Superior temporal gyrus (tissue), 1 donor: ENCODE data around the gene PIGH.
"Not testable (repeated sequence)": the region's sequence is repeated elsewhere in the genome, so short reads cannot be mapped to it uniquely, and the experiment has no call there.

Source experiments
- DNase-seq: peaks from one replicate; pipeline ENCODE4 v3.0.0-alpha.2; 2016; ENCODE audit errors: extremely low spot score

PIGH gene

GRCh38 chr14:67599698-67600561 lies at the start of gene PIGH:
PIGH (minus strand) TSS chr14:67600268; CDS start chr14:67600203, 65 bp downstream.
- peak; percentile 93 for DNase-seq

DNA sequence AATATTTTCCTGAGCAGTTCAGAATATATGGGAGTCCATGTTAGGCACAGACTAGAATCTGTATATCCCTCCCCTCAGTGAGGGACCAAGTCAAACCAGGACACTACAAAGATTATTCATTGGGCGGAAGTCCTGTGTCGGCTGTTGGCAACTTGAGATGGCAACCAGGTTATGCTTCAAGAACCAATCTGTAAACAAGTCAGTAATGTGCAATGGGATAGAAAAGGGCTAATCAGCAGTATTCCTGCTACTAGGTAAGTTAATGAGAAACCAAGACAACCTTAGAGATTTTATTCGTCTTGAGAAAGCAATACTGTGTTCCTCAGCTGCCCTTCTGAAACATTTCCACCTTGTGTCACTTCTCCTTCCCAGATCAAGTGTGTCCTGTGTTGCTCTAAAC lies 46.1 kb upstream of the PIGH start:
- no peak for DNase-seq

DNA sequence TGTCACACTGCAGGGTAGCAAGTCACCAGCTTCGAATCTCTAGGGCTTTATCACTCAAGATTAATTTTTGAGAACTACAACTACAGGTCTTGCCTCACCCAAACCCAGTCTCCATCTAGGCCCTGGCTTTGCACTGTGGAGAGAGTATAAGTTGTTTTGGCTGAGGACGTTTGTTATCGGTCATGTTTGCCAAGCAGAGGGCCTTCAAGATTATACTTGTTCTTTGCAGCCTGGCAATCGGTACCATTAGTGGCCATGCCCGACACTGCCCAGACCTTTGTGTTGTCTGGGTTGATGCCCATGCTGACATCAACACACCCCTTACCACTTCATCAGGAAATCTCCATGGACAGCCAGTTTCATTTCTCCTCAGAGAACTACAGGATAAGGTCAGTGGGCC lies 45.3 kb upstream of the PIGH start:
- DNase-seq, result no peak

GRCh38 chr14:67644428-67644827 lies 44.4 kb upstream of the PIGH start:
- DNase-seq, result peak; percentile 38

GRCh38 chr14:67643713-67644112 lies 43.6 kb upstream of the PIGH start:
- DNase-seq, result no peak

DNA sequence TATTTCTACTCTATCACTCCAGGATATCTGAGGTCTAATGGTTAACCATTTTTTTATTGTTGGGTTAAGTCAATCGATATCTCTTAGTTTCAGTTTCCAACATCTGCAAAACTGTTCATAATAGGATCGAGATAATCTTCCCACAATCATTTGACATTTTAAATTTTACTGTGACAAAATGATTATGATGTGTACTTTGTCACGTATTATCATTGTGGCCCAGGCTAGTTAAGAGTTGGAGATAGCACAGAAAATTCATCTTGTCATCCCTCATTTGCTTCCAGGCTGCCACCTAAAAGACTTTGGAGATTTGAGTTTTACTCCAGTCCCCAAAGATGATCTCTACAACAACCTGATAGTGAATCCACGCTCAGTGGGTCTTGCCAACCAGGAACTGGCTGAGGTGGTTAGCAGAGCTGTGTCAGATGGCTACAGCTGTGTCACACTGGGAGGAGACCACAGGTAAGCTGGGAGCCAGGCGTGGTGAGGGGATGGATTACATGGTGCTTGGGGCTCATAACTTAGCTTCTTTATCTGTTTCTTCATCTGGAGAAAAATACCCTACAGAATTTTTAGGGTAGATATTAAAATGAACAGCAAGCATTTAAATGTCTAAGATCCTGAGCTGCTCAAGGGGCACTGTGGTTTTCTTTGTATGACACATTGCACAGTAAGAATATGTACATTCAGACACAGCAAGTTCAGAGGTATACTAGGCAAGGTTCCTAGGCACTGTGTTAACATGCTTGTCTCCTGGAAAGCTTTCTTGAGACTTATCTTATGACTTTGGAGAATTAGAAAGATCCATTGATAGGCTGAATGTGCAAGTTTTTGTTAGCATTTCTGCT lies 42.1 kb upstream of the PIGH start:
- DNase-seq, result no peak

DNA sequence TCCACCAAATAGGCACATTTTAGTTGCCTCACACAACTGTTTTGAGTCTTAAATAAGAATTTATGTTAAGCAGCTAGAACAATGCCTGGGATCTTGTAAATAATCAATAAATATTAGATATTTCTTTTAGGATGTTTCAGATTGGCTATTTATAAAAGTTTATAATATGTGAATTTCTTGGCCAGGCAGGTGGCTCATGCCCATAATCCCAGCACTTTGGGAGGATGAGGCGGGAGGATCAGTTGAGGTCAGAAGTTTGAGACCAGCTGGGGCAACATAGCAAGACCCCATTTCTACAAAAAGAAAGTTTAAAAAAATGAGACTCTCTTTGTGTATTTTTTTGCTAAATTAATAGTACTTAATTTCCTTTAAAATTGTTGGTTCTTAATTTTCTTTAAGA lies 41.4 kb upstream of the PIGH start:
- DNase-seq, result no peak

DNA sequence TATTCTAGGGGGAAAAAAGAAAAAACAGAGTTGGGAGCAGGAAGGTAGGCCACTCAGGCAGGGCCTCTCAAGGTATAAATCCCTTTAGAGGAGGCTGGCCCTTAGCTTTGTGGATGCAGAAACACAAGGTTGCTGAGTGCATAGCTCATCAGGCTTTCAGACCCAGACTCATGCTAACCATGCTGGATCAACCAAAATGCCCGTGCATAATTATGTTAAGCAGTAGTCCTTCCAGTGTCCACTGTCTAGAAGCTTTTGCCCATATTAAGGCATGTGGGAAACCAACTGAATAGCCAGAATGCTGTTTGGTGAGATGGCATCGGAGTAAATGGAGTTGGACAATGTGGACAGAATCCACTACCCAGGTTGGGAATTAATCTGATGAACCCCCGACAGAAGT lies 38.6 kb upstream of the PIGH start:
- DNase-seq, result no peak

GRCh38 chr14:67636361-67636919 lies 36.4 kb upstream of the PIGH start:
- no peak for DNase-seq

GRCh38 chr14:67633451-67634147 lies 33.5 kb upstream of the PIGH start:
- DNase-seq, result no peak

- no peak for DNase-seq
These were observed 30.9 kb upstream of the PIGH start for GRCh38 chr14:67630938-67631337.

- no peak for DNase-seq
These were observed 30.1 kb upstream of the PIGH start for GRCh38 chr14:67630186-67630585.

DNA sequence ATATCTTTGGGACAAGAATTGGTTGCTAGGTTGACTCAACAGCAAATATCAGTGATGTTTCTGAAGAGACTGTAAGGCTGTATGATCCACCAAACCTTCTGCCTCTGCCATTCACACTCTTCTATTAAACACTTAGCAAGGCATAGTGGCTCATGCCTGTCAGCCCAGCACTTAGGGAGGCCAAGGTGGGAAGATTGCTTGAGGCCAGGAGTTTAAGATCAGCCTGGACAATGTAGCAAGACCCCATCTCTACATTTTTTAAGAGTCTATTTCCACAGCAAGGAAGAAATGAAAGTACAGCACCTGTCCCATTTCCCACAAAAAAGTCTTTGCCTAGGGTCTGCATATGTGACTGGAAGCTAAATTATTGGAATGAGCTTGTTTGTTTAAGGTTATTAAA lies 27.5 kb upstream of the PIGH start:
- DNase-seq, result no peak

DNA sequence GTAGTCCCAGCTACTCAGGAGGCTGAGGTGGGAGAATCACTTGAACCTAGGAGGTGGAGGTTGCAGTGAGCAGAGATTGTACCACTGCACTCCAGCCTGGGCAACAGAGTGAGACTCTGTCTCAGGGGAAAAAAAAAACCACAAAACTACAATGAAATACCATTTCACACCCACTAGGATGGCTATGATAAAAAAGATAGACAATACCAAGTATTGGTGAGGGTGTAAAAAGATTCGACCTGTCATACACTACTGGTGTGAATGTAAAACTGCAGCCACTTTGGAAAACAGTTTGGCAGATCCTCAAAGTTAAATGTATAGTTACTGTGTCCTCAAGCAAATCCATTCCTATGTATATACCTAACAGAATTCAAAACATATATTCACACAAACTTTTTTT lies 26.1 kb upstream of the PIGH start:
- DNase-seq, result not testable (repeated sequence)

GRCh38 chr14:67623114-67623513 lies 23.0 kb upstream of the PIGH start:
- no peak for DNase-seq

- DNase-seq, result peak; percentile 78
These were observed 22.6 kb upstream of the PIGH start for GRCh38 chr14:67622675-67623074.

- peak; percentile 51 for DNase-seq
These were observed 20.2 kb upstream of the PIGH start for GRCh38 chr14:67620217-67620785.

GRCh38 chr14:67619446-67620216 lies 19.6 kb upstream of the PIGH start, which contains the start of gene ARG2:
ARG2 (plus strand) TSS chr14:67619920; CDS start chr14:67619978, 58 bp downstream.
- peak; percentile 86 for DNase-seq

DNA sequence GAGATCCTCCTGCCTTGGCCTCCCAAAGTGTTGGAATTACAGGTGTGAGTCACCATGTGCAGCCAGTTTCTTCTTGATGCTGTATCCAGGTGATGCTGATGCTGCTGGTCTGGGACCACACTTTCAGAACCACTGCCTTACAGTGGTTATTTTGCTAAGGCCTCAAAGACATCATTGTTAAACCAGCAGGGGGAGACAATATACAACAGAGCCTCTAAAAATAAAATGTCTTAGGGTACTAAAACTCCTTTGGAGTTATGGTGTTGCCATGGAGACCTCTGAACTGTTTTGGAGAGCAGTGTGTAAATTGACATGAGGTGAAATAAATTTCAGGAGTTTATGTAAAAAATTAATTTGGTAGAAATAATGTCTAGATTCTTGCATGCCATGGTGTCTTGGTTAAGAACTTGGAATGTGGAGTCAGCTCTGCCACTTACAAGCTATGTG lies 18.6 kb upstream of the PIGH start:
- DNase-seq, result peak; percentile 89

DNA sequence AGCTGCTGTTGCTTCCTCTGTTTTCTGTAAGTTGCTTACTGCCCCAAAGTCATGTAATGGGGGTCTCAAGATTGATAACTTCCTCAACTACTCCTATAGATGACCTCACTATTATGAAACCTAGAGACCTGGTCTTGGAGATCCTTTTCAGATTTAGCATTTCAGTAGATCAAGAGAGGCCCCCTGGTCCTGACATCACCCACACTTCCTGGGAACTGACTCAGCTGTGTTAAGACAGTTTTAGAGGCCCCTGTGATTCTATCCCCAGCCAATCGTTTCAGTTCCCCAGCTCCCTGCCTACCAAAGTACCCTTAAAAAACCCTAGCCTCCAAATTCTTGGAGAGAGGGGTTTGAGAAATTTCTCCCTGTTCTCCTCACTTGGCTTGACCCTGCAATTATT lies 10.4 kb upstream of the PIGH start:
- no peak for DNase-seq
